KMS-11 (cell line): Measurements from ENCODE around the gene COL26A1.

Experiments
- H2AFZ ChIP-seq: fragments of 200-600 bp; sonication (generic); 2 replicates; pipeline ENCODE4 v1.6.1; 2016; ENCODE audit warnings: antibody characterized with exemption, mixed run types, low read depth
- H3K27ac ChIP-seq: fragments of 200-600 bp; sonication (generic); 2 replicates; pipeline ENCODE4 v1.6.1; 2016; ENCODE audit warnings: mild to moderate bottlenecking, mixed run types
- H3K27me3 ChIP-seq: fragments of 200-600 bp; sonication (generic); 2 replicates; pipeline ENCODE4 v1.6.1; 2017; ENCODE audit warnings: mild to moderate bottlenecking, low read depth, mixed run types, moderate library complexity; ENCODE audit not compliant: insufficient read depth
- H3K36me3 ChIP-seq: fragments of 200-600 bp; sonication (generic); 2 replicates; pipeline ENCODE4 v1.6.1; 2017; ENCODE audit warnings: mild to moderate bottlenecking, mixed run types; ENCODE audit not compliant: insufficient read depth
- H3K4me1 ChIP-seq: fragments of 200-600 bp; sonication (generic); 2 replicates; pipeline ENCODE4 v1.6.1; 2016; ENCODE audit warnings: mild to moderate bottlenecking, low read depth, mixed run types; ENCODE audit not compliant: poor library complexity, severe bottlenecking
- H3K4me2 ChIP-seq: fragments of 200-600 bp; sonication (generic); 2 replicates; pipeline ENCODE4 v1.7.0; 2016; ENCODE audit warnings: mild to moderate bottlenecking, mixed run types
- H3K4me3 ChIP-seq: fragments of 200-600 bp; sonication (generic); IDR thresholded peaks from 2 replicates; pipeline ENCODE4 v1.6.1; 2017; ENCODE audit warnings: low read depth, low read length, mixed read lengths; ENCODE audit not compliant: insufficient read depth
- H3K79me2 ChIP-seq: fragments of 200-600 bp; sonication (generic); 2 replicates; pipeline ENCODE4 v1.6.1; 2016; ENCODE audit warnings: low read depth, mixed run types; ENCODE audit not compliant: insufficient read depth
- H3K9ac ChIP-seq: fragments of 200-600 bp; sonication (generic); 2 replicates; pipeline ENCODE4 v1.6.1; 2016; ENCODE audit warnings: mild to moderate bottlenecking, mixed run types
- H4K20me1 ChIP-seq: fragments of 200-600 bp; sonication (generic); 2 replicates; pipeline ENCODE4 v1.6.1; 2016; ENCODE audit warnings: mild to moderate bottlenecking, mixed run types; ENCODE audit not compliant: insufficient read depth
- TF ChIP-seq, protein P1 (sequence below): fragments of 200-600 bp; sonication (generic); conservative IDR thresholded peaks from 2 replicates; pipeline ENCODE4 v1.6.1; 2017; ENCODE audit warnings: low read depth, mild to moderate bottlenecking, antibody characterized with exemption, low read length, moderate library complexity, mixed read lengths

Gene COL26A1

DNA sequence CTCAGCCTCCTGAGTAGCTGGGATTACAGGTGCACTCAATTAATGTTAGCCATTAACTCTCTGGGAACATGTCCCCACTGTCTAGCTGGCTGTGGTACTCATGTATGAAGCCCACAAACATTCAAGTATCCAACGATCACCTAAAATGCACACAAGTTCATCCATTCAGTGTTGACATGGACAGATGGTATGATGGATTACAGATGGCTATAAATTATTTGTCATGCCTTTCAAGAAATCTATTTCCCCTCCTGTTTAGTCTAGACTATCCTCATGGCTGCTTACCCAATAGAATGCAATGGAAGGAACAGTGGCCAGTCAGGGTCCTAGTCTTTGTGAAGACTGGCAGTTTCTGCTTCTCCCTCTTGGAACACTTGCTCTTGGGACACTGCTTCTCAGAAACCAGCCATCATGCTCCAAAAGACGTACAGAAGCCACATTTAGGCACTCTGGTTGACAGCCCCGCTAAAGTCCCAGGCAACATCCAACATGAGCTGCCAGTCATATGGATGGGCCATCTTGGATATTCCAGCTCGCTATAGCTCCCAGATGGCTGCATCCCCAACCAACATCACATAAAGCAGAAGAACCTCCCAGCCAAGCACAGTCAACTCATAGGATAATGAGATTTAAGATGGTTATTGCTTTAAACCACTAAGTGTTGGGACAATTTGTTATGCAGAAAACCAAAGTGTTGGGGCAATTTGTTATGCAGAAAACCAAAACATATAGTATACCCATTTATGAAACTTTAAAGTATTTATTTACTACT, 233.3 kb downstream of the COL26A1 start:
- no peaks in the 10 kb centered on the region for H4K20me1 ChIP-seq
- H3K27ac ChIP-seq, result no peak overlapping the region
- TF ChIP-seq, protein P1, sequence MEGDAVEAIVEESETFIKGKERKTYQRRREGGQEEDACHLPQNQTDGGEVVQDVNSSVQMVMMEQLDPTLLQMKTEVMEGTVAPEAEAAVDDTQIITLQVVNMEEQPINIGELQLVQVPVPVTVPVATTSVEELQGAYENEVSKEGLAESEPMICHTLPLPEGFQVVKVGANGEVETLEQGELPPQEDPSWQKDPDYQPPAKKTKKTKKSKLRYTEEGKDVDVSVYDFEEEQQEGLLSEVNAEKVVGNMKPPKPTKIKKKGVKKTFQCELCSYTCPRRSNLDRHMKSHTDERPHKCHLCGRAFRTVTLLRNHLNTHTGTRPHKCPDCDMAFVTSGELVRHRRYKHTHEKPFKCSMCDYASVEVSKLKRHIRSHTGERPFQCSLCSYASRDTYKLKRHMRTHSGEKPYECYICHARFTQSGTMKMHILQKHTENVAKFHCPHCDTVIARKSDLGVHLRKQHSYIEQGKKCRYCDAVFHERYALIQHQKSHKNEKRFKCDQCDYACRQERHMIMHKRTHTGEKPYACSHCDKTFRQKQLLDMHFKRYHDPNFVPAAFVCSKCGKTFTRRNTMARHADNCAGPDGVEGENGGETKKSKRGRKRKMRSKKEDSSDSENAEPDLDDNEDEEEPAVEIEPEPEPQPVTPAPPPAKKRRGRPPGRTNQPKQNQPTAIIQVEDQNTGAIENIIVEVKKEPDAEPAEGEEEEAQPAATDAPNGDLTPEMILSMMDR, result no peak
- no peak overlapping the region for H3K4me2 ChIP-seq
- no peaks in the 10 kb centered on the region for H3K4me1 ChIP-seq
- H3K4me3 ChIP-seq, result no peak overlapping the region
- H2AFZ ChIP-seq, result no peak overlapping the region
- H3K79me2 ChIP-seq, result no peaks in the 10 kb centered on the region
- H3K27me3 ChIP-seq, result no peaks in the 10 kb centered on the region; the same call in 1 of the 2 replicates
- no peaks in the 10 kb centered on the region for H3K36me3 ChIP-seq
- H3K9ac ChIP-seq, result no peak overlapping the region

DNA sequence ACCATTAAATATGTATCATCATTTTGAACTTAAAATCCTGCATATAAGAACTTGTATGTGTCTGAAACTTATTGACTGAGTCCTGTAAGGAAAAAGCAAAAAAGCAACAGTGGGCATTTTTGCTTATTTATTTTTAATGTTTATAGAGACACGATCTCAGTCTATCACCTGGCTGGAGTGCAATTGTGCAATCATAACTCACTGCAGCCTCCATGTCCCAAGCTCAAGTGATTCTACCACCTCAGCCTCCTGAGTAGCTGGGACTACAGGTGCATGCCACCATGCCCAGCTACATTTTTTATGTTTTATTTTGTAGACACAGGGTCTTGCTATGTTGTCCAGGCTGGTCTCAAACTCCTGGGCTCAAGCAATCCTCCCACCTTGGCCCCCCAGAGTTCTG, 234.2 kb downstream of the COL26A1 start:
- Histone ChIP-seq H3K9ac (no peak overlapping the region), H4K20me1 (no peaks in the 10 kb centered on the region), H3K4me3 (no peak overlapping the region), H3K27me3 (no peaks in the 10 kb centered on the region; the same call in 1 of the 2 replicates), H3K4me2 (no peak overlapping the region), H3K27ac (no peak overlapping the region), H3K36me3 (no peaks in the 10 kb centered on the region), H3K79me2 (no peaks in the 10 kb centered on the region), H3K4me1 (no peaks in the 10 kb centered on the region), H2AFZ (no peak overlapping the region)
- TF ChIP-seq, protein P1, result no peak

DNA sequence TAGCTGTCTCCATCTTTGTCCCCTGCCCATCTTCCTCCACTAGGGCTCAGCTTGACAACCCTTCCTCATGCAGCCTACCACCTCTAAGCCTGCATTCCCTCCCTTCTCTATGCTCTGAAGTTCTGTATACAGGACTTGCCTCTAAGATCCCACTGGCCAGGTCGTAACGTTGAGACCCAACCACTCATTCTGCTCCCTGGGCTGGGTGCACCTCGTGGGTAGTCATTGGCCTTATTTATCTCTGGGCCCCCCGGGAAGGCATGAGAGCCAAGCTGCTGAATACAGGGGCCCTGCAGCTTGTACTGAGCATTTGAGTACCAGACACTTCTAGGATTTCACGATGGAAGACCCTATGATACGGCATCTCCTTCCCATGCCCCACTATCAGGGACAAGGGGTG, 235.3 kb downstream of the COL26A1 start:
- Histone ChIP-seq H3K4me2 (no peak overlapping the region), H3K79me2 (no peaks in the 10 kb centered on the region), H3K9ac (no peak overlapping the region), H3K4me1 (peaks cover 3% of the 10 kb centered on the region), H3K36me3 (no peaks in the 10 kb centered on the region), H4K20me1 (no peaks in the 10 kb centered on the region), H2AFZ (no peak overlapping the region), H3K27me3 (no peaks in the 10 kb centered on the region; the same call in 1 of the 2 replicates), H3K4me3 (no peak overlapping the region), H3K27ac (no peak overlapping the region)
- TF ChIP-seq, protein P1, result no peak

DNA sequence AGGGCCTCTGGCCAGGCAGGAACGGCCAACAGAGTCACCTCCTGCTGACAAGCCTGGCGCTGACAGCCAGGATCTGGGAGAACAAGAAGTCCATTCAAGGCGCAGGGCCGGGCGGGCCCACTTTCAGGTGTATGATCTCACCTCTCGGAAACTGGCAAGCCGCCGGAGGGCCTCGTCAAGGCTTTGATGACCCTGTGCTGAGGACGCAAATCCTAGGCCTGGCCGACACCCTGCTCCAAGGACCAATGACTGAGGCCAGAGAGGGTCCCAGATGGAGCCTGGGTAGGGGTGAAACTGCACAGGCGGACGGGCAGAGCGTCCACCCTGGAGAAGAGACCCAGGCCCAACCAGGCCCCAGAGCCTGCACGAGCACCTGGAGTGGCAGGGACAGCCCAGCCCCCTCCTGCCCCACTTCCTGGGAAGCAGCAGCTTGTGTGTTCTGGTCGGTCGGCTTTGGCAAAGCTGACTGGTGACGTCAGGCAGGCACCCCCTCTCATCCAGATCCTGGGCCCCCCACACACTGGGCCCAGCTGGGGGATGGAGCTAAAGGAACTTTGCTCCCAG, 235.8 kb downstream of the COL26A1 start:
- TF ChIP-seq, protein P1, result no peak
- Histone ChIP-seq H3K4me3 (no peak overlapping the region), H3K4me1 (peaks cover 3% of the 10 kb centered on the region), H3K9ac (no peak overlapping the region), H4K20me1 (no peaks in the 10 kb centered on the region), H3K36me3 (no peaks in the 10 kb centered on the region), H3K4me2 (no peak overlapping the region), H3K27ac (no peak overlapping the region), H3K27me3 (no peaks in the 10 kb centered on the region; the same call in 1 of the 2 replicates), H3K79me2 (no peaks in the 10 kb centered on the region), H2AFZ (no peak overlapping the region)
